Gastrocnemius medialis (tissue), 4 donors: Measurements from ENCODE around the gene CTNNBL1.

Experiments used
- POLR2A ChIP-seq, 2 donors: fragments of 450-650 bp; IDR thresholded peaks; one replicate each; pipeline ENCODE4 v1.6.1; 2017; ENCODE audit warnings: antibody characterized with exemption in 2 of 2, mild to moderate bottlenecking in 2 of 2, moderate library complexity in 2 of 2
- TF ChIP-seq, protein P1 (sequence below), 5 experiments: fragments of 450-650 bp in 3 of 5; fragments of 200-600 bp in 2 of 5; sonication (generic) in 2 of 5; IDR thresholded peaks in 4 of 5; conservative IDR thresholded peaks in 1 of 5; 1 replicate in 4 of 5; 2 replicates in 1 of 5; pipeline ENCODE4 v1.5.1; 2016 to 2019; ENCODE audit warnings: antibody characterized with exemption in 5 of 5, mild to moderate bottlenecking in 3 of 5, moderate library complexity in 3 of 5

DNA sequence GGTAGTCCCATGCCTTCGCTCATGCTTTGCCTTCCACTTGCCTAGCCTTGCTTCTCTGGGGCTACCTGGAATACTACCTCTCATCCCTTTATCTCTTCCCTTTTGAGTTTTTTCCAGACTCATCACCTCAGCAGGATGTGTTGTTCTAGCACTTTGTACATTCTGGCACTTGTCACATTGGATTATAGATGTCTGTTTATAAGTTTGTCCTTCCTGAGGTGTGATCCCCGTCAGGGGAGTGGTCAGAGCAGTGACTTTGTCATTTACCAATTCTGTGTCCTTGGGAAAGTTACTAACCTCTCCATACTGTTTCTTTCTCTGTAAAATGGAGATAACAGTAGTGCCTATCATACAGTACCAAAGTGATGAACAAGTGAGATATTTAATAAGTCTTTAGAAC, 66.5 kb downstream of the CTNNBL1 start:
- TF ChIP-seq POLR2A (IDR thresholded peaks at IDR 0.05), result no peak
- TF ChIP-seq, protein P1, sequence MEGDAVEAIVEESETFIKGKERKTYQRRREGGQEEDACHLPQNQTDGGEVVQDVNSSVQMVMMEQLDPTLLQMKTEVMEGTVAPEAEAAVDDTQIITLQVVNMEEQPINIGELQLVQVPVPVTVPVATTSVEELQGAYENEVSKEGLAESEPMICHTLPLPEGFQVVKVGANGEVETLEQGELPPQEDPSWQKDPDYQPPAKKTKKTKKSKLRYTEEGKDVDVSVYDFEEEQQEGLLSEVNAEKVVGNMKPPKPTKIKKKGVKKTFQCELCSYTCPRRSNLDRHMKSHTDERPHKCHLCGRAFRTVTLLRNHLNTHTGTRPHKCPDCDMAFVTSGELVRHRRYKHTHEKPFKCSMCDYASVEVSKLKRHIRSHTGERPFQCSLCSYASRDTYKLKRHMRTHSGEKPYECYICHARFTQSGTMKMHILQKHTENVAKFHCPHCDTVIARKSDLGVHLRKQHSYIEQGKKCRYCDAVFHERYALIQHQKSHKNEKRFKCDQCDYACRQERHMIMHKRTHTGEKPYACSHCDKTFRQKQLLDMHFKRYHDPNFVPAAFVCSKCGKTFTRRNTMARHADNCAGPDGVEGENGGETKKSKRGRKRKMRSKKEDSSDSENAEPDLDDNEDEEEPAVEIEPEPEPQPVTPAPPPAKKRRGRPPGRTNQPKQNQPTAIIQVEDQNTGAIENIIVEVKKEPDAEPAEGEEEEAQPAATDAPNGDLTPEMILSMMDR (IDR thresholded peaks at IDR 0.05 in 4 of 5, conservative IDR thresholded peaks at IDR 0.05 in 1 of 5), result no peak
